SH-SY5Y (cell line): Measurements from ENCODE around the gene CRKL.

Experiments used
- GATA2 ChIP-seq: IDR thresholded peaks from 2 replicates; pipeline ENCODE4 v1.6.1; 2011; ENCODE audit warnings: mild to moderate bottlenecking, low read depth, low read length
- GATA3 ChIP-seq: IDR thresholded peaks from 2 replicates; pipeline ENCODE4 v1.6.1; 2011; ENCODE audit warnings: low read depth, mild to moderate bottlenecking, low read length, moderate library complexity

DNA sequence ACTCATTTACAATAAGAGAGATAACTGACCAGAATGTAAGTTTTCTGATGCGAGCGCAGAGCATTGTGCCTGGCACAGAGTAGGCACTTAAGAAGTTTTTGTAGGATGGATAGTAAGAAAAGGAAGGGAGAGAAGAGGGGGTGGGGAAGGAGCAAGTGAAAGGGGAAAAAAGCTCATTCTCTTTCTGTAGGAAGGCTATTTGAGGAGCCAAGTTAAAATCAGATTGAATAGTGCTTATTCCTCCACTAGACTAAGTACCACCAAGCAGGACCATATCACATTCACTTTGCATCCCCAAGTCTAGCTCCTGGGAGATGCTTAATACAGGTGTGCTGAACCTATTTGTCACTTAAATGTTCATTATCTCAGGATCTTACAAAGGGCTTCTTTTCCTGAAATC is 14.1 kb upstream of the CRKL start:
- TF ChIP-seq GATA2 (no peak), GATA3 (no peak)
